ENCODE results near the gene FRAS1.

FRAS1 gene

DNA sequence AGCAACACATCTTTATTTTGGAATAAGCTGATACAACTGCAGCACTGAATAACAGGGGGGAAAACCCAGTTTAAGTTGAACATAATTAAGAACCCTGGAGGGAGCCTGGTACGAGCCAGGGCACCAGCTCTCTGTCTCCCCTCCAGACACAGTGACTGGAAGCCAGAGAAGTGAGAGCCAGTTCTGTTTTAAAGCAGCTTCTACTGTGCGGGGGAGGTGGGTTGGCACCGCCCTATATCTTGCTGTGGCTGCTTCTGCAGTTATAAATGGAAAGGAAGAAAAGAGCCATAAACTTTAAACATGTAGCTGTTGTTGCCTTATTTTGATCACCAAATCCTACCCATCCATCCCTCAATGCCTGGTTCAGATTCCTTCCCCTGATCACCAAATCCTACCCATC is 286.6 kb downstream of the FRAS1 start:
- TF ChIP-seq POLR2AphosphoS5 (IDR thresholded peaks at IDR 0.05; ENCODE audit: low read depth, low read length), result no peak

DNA sequence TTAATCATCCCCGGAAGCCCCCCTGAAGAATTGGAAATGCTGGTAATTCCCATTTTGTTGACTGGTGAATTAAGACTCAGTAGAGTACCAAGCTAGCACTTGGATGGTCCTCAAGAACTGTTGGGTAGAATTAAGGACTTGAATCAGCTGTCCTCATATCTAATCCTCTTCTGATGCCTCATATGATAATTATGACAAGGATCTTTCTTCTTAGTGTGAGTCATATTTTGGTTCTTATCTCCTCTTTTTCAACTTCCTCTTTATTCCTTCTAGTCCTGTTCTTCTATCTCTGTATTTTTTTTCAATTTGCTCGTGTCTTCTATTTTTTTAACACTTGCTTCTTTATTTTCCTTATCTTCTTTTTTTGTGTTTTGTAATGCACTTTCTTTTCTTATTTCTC is 288.1 kb downstream of the FRAS1 start:
- TF ChIP-seq SIN3A (IDR thresholded peaks at IDR 0.05; ENCODE audit: borderline replicate concordance, insufficient read depth, low read length), result no peak
- TF ChIP-seq, protein P1, sequence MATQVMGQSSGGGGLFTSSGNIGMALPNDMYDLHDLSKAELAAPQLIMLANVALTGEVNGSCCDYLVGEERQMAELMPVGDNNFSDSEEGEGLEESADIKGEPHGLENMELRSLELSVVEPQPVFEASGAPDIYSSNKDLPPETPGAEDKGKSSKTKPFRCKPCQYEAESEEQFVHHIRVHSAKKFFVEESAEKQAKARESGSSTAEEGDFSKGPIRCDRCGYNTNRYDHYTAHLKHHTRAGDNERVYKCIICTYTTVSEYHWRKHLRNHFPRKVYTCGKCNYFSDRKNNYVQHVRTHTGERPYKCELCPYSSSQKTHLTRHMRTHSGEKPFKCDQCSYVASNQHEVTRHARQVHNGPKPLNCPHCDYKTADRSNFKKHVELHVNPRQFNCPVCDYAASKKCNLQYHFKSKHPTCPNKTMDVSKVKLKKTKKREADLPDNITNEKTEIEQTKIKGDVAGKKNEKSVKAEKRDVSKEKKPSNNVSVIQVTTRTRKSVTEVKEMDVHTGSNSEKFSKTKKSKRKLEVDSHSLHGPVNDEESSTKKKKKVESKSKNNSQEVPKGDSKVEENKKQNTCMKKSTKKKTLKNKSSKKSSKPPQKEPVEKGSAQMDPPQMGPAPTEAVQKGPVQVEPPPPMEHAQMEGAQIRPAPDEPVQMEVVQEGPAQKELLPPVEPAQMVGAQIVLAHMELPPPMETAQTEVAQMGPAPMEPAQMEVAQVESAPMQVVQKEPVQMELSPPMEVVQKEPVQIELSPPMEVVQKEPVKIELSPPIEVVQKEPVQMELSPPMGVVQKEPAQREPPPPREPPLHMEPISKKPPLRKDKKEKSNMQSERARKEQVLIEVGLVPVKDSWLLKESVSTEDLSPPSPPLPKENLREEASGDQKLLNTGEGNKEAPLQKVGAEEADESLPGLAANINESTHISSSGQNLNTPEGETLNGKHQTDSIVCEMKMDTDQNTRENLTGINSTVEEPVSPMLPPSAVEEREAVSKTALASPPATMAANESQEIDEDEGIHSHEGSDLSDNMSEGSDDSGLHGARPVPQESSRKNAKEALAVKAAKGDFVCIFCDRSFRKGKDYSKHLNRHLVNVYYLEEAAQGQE (IDR thresholded peaks at IDR 0.05; ENCODE audit: insufficient read depth in 1 of 2, low read depth in 2 of 2, low read length in 2 of 2), result no peak
- TF ChIP-seq TAF1 (IDR thresholded peaks at IDR 0.05; ENCODE audit: borderline replicate concordance, insufficient read depth, low read length), result no peak
- no peak for TF ChIP-seq FOXP2 (optimal IDR thresholded peaks at IDR 0.05; ENCODE audit: borderline replicate concordance, extremely low read depth, extremely low read length, insufficient read depth)
- TF ChIP-seq POLR2AphosphoS5 (IDR thresholded peaks at IDR 0.05; ENCODE audit: low read depth, low read length), result no peak

DNA sequence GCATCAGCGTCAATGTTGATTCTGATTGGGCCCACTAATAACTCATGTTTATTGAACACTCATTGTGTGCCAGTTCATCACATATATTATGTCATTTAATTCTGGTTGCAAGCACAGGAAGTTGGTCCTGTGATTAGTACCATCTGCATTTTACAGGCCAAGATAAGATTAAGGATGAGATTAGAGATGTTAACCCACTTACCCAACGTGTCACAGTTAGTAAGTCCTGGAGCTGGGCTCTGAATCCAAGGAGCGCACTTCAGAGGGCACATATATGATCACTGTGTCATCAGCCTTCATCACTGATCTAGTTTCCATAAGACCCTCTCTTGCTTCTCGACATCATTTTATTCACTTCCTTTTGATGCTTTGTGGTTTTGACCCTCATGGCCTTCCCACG is 289.1 kb downstream of the FRAS1 start:
- no peak for TF ChIP-seq POLR2AphosphoS5 (IDR thresholded peaks at IDR 0.05; ENCODE audit: low read depth, low read length)
- no peak for TF ChIP-seq TAF1 (IDR thresholded peaks at IDR 0.05; ENCODE audit: borderline replicate concordance, insufficient read depth, low read length)
- TF ChIP-seq, protein P1 (IDR thresholded peaks at IDR 0.05; ENCODE audit: insufficient read depth in 1 of 2, low read depth in 2 of 2, low read length in 2 of 2), result no peak
- no peak for TF ChIP-seq FOXP2 (optimal IDR thresholded peaks at IDR 0.05; ENCODE audit: borderline replicate concordance, extremely low read depth, extremely low read length, insufficient read depth)
- no peak for TF ChIP-seq SIN3A (IDR thresholded peaks at IDR 0.05; ENCODE audit: borderline replicate concordance, insufficient read depth, low read length)

GRCh38 chr4:78347527-78347926 is 290.4 kb downstream of the FRAS1 start:
- TF ChIP-seq FOXP2 (optimal IDR thresholded peaks at IDR 0.05; ENCODE audit: borderline replicate concordance, extremely low read depth, extremely low read length, insufficient read depth) (no peak), TAF1 (IDR thresholded peaks at IDR 0.05; ENCODE audit: borderline replicate concordance, insufficient read depth, low read length) (no peak), POLR2AphosphoS5 (IDR thresholded peaks at IDR 0.05; ENCODE audit: low read depth, low read length) (no peak), SIN3A (IDR thresholded peaks at IDR 0.05; ENCODE audit: borderline replicate concordance, insufficient read depth, low read length) (no peak)
- TF ChIP-seq, protein P1 (IDR thresholded peaks at IDR 0.05; ENCODE audit: insufficient read depth in 1 of 2, low read depth in 2 of 2, low read length in 2 of 2), result no peak

- no peak for TF ChIP-seq SIN3A (IDR thresholded peaks at IDR 0.05; ENCODE audit: borderline replicate concordance, insufficient read depth, low read length)
Observed at GRCh38 chr4:78353921-78354320, 296.8 kb downstream of the FRAS1 start.

DNA sequence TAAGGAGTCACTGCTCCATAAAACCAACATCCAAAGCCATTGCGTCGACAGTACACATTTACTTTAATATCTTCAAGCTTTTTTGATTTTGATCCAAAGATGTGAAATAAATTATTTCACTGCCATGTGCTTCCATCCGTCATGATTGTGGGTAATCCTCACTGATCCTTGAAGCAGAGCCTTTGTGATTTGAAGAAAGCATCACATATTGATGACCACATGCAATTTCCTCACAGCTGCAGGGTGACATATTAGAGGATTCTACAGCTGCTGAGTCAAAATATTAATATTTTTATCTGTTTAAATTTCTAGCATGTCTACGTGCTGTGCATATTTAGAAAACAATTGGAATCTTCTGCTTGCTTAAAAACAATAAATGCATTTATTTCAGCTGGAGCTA is 297.7 kb downstream of the FRAS1 start:
- no peak for TF ChIP-seq SIN3A (IDR thresholded peaks at IDR 0.05; ENCODE audit: borderline replicate concordance, insufficient read depth, low read length)
- TF ChIP-seq, protein P1 (IDR thresholded peaks at IDR 0.05; ENCODE audit: insufficient read depth in 1 of 2, low read depth in 2 of 2, low read length in 2 of 2), result no peak
- no peak for TF ChIP-seq FOXP2 (optimal IDR thresholded peaks at IDR 0.05; ENCODE audit: borderline replicate concordance, extremely low read depth, extremely low read length, insufficient read depth)
- no peak for TF ChIP-seq TAF1 (IDR thresholded peaks at IDR 0.05; ENCODE audit: borderline replicate concordance, insufficient read depth, low read length)
- TF ChIP-seq POLR2AphosphoS5 (IDR thresholded peaks at IDR 0.05; ENCODE audit: low read depth, low read length), result no peak

Data from PFSK-1 (cell line).